B cell (primary cell): ENCODE results near the gene VTI1A.

Source experiments
- CTCF ChIP-seq: fragments of 200-600 bp; IDR thresholded peaks from one replicate; pipeline ENCODE4 v1.8.0; 2022; ENCODE audit warnings: antibody characterized with exemption, mild to moderate bottlenecking
- EZH2 ChIP-seq: IDR thresholded peaks from 2 replicates; pipeline ENCODE4 v1.6.1; 2012; ENCODE audit warnings: borderline replicate concordance, low read depth, mild to moderate bottlenecking, moderate library complexity, low read length; ENCODE audit not compliant: insufficient read depth, poor library complexity, severe bottlenecking

- TF ChIP-seq CTCF = no peak
- TF ChIP-seq EZH2 = no peak
These were observed 232.4 kb downstream of the VTI1A start for GRCh38 chr10:112679392-112679791.
